22Rv1 (cell line): ENCODE data around the gene CDNF.

Experiments used
- CTCF ChIP-seq: fragments of 450-650 bp; IDR thresholded peaks from 2 replicates; pipeline ENCODE4 v1.5.1; 2017; ENCODE audit warnings: mild to moderate bottlenecking
- ZFX ChIP-seq: fragments of 450-650 bp; IDR thresholded peaks from 2 replicates; pipeline ENCODE4 v1.6.1; 2017; ENCODE audit warnings: antibody characterized with exemption, borderline replicate concordance

GRCh38 chr10:14844948-14845347 lies 7.1 kb upstream of the CDNF start:
- TF ChIP-seq CTCF = no peak
- no peak for TF ChIP-seq ZFX
